ENCODE measurements around the gene CDH13. TPM values are rescaled to one million over a fixed set of nuclear protein-coding genes. Genes with fewer than 3 reads are reported as not detected.

CDH13 gene
- total and polyA plus RNA-seq, 2 donors (not counting 3 experiments of a cell fraction or from before 2014, with no cell fraction given) = 96.6 to 124 TPM

DNA sequence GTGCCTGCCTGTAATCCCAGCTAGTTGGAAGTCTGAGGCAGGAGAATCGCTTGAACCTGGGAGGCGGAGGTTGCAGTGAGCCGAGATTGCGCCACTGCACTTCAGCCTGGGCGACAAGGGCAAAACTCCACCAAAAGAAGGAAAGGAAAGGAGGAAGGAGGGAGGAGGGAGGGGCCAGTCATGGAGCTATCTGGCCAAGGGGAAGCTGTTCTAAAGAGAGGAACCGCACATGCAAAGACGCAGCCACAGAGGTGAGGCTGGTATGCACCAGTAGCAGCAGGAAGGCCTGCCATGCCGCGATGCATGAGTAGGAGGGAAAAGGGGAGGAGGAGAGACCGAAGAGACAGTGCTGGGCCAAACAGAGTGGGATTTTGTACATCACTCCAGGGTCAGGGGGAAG is 1216.9 kb downstream of the CDH13 start:
- ChIA-PET POLR2A (no interaction called here), CTCF (no interaction called here)
- no TSS peak for BruUV-seq (replicated peaks)
- intact Hi-C loops (cut with micrococcal nuclease) = no loop called here
- peaks cover 6% of the 10 kb centered on the region for H3K4me1 ChIP-seq (ENCODE audit: control insufficient read depth, extremely low read depth, insufficient read depth, low read length)
- H4K20me1 ChIP-seq (replicated peaks; ENCODE audit: control insufficient read depth, extremely low read depth, insufficient read depth, low read length) = no peaks in the 10 kb centered on the region
- no peaks in the 10 kb centered on the region for H3K9me3 ChIP-seq (replicated peaks; ENCODE audit: control insufficient read depth, insufficient read depth, low read length)
- H3K9me1 ChIP-seq (replicated peaks; ENCODE audit: control insufficient read depth, extremely low read depth, insufficient read depth, low read length) = no peaks in the 10 kb centered on the region
- no peaks in the 10 kb centered on the region for H3K36me3 ChIP-seq (ENCODE audit: control insufficient read depth in 2 of 2, extremely low read depth in 1 of 2, insufficient read depth in 2 of 2, low read length in 2 of 2)
- H3K27me3 ChIP-seq (ENCODE audit: control insufficient read depth in 2 of 2, insufficient read depth in 2 of 2, low read length in 2 of 2) = no peaks in the 10 kb centered on the region
- no peak for TF ChIP-seq POLR2AphosphoS5 (IDR thresholded peaks at IDR 0.05; ENCODE audit: insufficient read depth, low read depth, low read length)
- TF ChIP-seq, protein P1, sequence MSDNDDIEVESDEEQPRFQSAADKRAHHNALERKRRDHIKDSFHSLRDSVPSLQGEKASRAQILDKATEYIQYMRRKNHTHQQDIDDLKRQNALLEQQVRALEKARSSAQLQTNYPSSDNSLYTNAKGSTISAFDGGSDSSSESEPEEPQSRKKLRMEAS (IDR thresholded peaks at IDR 0.05; ENCODE audit: insufficient read depth, insufficient read length) = no peak
- TF ChIP-seq FOS (IDR thresholded peaks at IDR 0.05; ENCODE audit: borderline replicate concordance, insufficient read depth, low read length) = no peak
- TF ChIP-seq POLR2A (IDR thresholded peaks at IDR 0.05; ENCODE audit: low read depth, low read length) = no peak
- no peak for TF ChIP-seq JUN (IDR thresholded peaks at IDR 0.05; ENCODE audit: borderline replicate concordance, insufficient read depth, insufficient read length, low read depth)
- TF ChIP-seq GATA2 (IDR thresholded peaks at IDR 0.05; ENCODE audit: insufficient read depth, insufficient read length, low read depth, low read length) = no peak
- TF ChIP-seq CTCF (IDR thresholded peaks at IDR 0.05; ENCODE audit: extremely low read depth in 1 of 2, insufficient read depth in 1 of 2, low read depth in 1 of 2, low read length in 2 of 2) = no peak
- TF ChIP-seq EZH2 (IDR thresholded peaks at IDR 0.05; ENCODE audit: borderline replicate concordance, low read depth, low read length, severe bottlenecking) = no peak
- no peak for TF ChIP-seq MYC (IDR thresholded peaks at IDR 0.05; ENCODE audit: low read depth, low read length)
- no peaks in the 10 kb centered on the region for H3K79me2 ChIP-seq (ENCODE audit: control insufficient read depth, insufficient read depth, low read length)
- H3K27ac ChIP-seq (ENCODE audit: insufficient read depth, low read depth, low read length) = no peak overlapping the region
- DNase-seq (ENCODE audit: low read depth, low spot score) (no peak), FAIRE-seq (no peak)
- dilution Hi-C loops (cut with MboI; ENCODE audit: extremely low pct_ligation_motif_present, low sequenced_read_pairs) = no loop called here
- no peak overlapping the region for H2AFZ ChIP-seq (ENCODE audit: low read depth, low read length)
- H3K4me3 ChIP-seq (replicated peaks in 1 of 3; ENCODE audit: insufficient read depth in 1 of 3, low read depth in 1 of 3, low read length in 3 of 3) = no peak overlapping the region
- H3K4me2 ChIP-seq (ENCODE audit: insufficient read depth, low read length) = no peak overlapping the region
- H3K9ac ChIP-seq (replicated peaks; ENCODE audit: extremely low read depth, insufficient read depth, low read length) = no peak overlapping the region

Measured in endothelial cell of umbilical vein (primary cell).